ENCODE measurements around the gene CALY.

The CALY gene

GRCh38 chr10:133287832-133288500, 48.7 kb downstream of the CALY start:
- DNase-seq (ENCODE audit: low read depth in 2 of 2), result no peak

DNA sequence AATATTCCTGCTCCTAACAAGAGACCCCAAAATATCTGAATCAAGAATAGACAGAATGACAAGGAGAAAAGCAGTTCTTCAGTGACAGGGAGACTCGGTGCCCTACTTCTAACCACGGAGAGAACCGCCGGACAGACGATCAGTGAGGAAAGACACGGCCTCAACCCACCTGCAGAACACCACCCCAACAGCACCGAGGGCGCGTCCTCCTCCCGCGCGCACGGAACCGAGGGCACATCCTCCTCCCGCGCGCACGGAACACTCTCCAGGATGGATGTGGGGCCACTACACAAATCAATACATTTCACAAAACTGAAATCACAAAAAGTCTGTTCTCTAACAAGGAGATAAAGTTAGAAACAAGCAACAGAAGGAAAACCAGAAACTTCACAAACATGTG, 50.3 kb downstream of the CALY start:
- DNase-seq (ENCODE audit: low read depth in 2 of 2), result no peak

GRCh38 chr10:133285217-133285616, 51.5 kb downstream of the CALY start:
- no peak for DNase-seq (ENCODE audit: low read depth in 2 of 2)

DNA sequence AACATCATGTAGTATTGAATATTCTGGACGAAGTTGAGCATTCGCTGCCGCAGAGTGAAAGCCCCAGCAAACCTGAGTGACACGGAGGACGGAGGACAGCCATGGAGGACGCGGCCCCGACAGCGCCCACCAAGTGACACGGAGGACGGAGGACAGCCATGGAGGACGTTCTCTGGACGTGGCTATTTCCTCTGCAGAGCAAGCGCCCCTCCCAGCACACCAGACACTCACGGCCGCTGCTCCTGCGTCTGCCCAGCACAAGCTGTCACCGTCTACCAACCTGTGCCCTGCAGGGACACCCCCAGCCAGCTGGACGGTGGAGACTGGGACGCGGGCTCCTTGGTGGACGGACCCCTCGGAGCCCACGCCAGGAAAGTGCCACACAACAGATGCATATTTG, 52.8 kb downstream of the CALY start:
- DNase-seq (ENCODE audit: low read depth in 2 of 2), result no peak

DNA sequence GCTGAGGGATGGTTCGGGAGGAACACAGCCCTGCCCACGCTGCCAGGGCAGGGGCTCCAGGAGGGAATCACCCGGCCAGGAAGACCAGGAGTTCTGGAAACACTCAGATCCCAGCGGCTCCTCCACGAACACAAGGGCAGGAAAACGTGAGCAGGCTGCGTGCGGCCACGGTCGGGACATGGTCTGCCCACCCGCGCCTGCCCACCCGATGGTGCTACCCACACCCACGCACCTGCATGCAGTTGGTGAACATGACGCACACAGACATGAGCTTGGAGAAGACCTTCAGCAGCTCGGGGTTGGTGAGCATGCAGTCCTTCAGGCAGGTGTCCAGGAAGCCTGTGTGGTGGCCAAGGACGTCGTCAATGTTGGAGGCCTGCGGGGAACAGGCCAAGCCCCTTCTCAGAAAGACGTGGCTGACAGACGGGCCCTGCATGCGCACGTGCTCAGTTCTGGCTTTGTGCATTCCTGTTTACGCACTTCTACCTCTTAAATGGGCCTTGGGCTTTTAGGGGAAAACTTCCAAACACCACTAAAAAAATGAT, 53.8 kb downstream of the CALY start:
- DNase-seq (ENCODE audit: low read depth in 2 of 2), result no peak

- DNase-seq (ENCODE audit: low read depth in 2 of 2), result no peak
These were observed 54.9 kb downstream of the CALY start for GRCh38 chr10:133281628-133282372.

GRCh38 chr10:133281084-133281483, 55.6 kb downstream of the CALY start:
- no peak for DNase-seq (ENCODE audit: low read depth in 2 of 2)

GRCh38 chr10:133280391-133281059, 56.2 kb downstream of the CALY start:
- no peak for DNase-seq (ENCODE audit: low read depth in 2 of 2)

- no peak for DNase-seq (ENCODE audit: low read depth in 2 of 2)
These were observed 57.1 kb downstream of the CALY start for GRCh38 chr10:133279326-133280226.

DNA sequence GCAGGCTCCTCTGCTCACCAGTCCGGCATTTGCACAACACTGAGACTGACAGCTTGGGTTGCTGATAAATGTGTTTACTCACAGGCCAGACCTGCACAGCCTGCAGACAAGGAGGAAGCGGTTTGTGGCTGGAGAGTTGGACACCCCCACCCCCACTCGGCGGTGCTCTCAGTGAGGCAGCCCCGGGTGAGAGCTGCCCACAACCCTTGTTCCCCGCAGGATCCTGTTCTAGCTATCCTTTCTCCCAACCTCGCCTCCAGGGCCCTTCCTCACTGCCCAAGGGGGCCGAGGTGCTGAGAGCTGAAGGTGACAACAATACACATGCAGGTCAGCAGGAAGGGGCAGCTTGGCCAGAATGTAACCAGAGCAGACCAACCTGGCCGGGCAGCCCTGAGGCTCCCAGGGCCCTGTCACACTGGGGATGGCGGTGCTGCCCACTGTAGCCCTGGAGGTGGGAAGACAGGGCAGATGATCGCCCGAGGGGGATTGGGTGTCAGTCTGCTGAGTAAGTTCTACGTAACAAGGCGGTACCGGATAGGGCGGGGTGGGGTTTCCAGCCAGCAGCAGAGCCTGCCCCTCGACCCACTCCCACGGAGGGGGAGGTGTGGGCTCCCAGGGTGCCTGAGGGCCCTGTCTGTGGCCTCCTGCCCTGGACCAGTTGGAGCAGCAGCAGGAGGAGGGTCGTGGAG, 58.0 kb downstream of the CALY start:
- DNase-seq (ENCODE audit: low read depth in 2 of 2), result no peak

GRCh38 chr10:133277993-133278576, 58.6 kb downstream of the CALY start:
- no peak for DNase-seq (ENCODE audit: low read depth in 2 of 2)

DNA sequence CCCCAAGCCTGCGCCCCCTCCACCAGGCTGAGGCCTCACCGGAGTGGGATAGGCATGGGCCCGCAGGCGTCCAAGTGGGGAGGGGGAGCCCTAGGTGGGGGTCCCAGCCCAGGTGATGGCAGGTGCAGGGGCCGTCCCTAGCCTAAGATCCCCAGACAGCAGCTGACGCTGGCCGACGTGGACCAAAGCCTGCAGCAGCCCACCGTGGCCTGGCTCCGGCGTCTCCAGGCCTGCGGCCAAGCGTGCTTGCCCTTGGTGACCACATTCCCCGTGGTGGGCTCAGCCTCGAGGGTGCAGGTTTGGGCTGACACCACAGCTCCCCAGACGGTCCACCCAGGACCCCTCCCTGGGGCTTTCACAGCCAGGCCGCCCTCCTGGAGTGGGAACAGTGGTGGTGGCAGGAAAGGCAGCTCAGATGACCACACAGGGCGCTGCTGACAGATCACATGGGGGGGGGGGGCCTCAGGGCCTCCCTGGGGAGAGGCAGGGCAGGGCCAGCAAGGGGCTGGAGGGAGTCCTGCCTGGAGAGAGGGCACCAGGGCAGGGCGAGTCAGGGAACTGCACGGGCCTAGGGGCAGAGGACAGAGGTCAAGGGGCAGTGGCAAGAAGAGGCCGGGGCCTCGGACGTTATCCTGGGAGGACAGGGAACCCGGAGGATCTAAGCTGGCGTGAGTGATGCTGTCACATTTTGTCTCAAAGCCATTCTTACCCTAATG, 59.3 kb downstream of the CALY start:
- DNase-seq (ENCODE audit: low read depth in 2 of 2), result no peak

DNA sequence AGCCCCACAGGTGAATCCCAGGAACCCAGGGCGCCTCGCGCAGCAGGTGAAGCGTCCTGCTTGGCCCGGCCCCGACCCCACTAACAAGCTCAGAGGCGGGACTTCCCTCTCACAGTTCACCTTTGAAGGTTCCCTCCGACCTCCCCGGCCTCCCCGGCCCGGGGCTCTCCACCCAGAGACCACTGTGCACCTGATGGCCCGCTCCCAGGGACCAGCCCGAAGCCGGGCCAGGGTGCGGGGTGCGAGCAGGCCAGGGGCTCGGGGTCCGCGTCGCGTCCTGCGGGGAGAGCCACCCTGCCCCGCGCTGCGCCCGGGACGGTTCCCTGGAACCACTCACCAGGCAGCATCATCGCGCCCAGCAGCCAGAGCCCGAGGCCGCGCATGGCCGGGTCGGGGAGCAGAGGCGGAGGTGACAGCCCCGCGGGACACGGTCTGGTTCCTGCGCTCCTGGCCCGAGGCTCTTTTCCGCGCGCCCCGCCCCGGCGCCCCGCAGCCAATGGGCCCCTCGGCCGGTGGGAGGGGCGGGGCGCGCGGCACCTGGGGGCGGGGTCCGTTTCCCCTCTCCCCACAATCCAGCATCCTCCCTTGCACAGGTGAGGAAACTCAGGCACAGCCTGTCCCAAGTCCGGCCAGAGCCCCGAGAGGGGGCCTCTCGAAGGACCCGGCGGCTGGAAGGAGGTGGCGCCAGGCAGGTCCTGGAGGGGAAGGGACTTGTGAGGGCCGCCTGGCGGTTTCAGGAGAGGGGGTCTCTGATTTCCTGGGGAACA, 60.1 kb downstream of the CALY start, which contains the start of gene ADAM8:
Gene ADAM8 (minus strand): TSS at position 434 of the 767 bp plus-strand sequence. CDS start 51 bp downstream, at position 383.
- no peak for DNase-seq (ENCODE audit: low read depth in 2 of 2)

DNA sequence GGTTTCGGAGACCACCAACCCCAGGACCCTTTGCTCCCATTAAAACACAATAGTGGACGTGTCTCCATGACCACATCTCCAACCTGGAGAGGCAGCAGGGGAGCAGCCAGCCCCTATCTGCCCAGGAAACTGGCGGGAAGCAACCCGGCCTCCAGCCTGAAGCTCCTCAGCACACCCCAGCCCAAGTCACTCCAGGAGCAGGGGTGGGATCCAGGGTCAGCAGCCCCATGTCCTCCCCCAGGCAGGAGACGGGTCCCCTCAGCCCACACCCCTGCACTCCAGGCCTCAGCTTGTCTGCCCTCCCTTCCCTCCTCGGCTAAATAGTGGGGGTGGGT, 60.6 kb downstream of the CALY start:
- no peak for DNase-seq (ENCODE audit: low read depth in 2 of 2)

DNA sequence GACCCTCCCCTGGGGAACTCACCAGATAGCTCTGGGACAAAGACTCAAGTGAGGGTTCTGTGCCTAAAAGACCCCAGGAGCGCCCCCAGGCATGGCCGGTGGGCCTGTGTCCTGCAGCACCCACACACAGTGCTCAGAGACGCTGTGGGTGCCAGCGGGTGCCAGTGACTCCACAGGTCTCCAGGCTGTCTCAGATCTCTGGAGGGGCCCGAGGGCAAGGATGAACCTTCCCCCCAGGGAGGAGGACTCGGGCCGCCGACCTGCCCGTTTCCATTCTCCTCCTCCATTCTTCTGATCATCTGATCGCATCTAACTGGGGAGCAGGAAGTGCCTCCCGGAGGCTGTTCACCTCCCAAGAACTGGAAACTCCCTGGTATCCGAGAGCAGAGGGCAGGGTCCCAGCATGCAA, 61.0 kb downstream of the CALY start:
- no peak for DNase-seq (ENCODE audit: low read depth in 2 of 2)

DNA sequence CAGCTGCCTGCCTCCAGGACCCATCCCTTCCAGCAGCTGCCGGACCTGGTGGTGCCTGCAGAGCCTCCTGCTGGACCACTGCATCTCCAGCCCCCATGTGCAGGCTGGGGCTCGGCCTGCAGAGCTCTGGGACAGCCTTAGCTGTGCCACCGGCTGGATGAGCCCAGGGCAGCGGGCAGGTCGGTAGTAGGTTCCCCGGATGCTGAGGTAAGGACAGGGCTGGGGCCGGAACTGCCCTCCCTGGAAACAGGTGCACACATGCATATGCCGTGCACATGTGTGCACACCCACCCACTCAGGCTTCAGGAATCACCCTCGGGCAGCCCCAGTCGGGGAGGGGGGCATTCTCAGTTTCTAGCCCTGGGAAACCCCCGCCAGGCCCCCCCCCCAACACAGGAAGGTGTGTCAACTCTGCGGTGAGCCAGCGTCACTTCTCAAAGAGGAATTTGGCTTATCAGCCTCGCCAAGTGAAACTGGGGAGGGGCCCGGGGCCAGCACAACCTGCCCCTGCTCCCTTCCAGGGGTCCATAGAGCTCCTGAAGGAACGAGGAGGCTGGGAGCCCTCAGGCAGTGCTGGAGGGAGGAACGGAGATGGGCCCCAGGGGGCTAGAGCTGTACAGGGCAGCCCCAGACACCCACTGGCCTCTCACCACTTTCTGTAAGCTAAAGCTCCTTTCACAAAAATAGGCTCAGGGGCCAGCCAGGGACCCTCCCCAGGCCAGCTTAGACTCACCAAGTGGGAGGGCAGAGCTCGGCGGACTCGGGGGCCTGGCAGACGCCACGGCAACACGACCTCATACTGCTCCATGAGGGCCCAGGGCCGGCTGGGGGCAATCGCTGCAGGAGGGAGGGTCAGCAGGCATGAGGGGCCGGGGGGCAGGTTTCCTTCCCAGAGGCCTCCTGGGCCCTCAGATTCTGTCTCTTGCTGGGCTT, 61.7 kb downstream of the CALY start:
- DNase-seq (ENCODE audit: low read depth in 2 of 2), result no peak

Data from fibroblast of skin of left biceps (primary cell).